SH-SY5Y (cell line): ENCODE data around the gene PRDM16.

Experiments used
- GATA2 ChIP-seq: IDR thresholded peaks from 2 replicates; pipeline ENCODE4 v1.6.1; 2011; ENCODE audit warnings: mild to moderate bottlenecking, low read depth, low read length
- GATA3 ChIP-seq: IDR thresholded peaks from 2 replicates; pipeline ENCODE4 v1.6.1; 2011; ENCODE audit warnings: low read depth, mild to moderate bottlenecking, low read length, moderate library complexity

- TF ChIP-seq GATA2, result no peak
- TF ChIP-seq GATA3, result no peak
These were observed 224.6 kb downstream of the PRDM16 start for GRCh38 chr1:3293563-3294080.
